Cardiac muscle cell (in vitro differentiated cells and primary cell): Measurements from ENCODE around the gene MBD5. TPM values are rescaled to one million over a fixed set of nuclear protein-coding genes. Genes with fewer than 3 reads are reported as not detected.
"Not testable (repeated sequence)": the region's sequence is repeated elsewhere in the genome, so short reads cannot be mapped to it uniquely, and the experiment has no call there.

Source experiments
- DNase-seq, 2 donors: peaks; one replicate each; pipeline versions ENCODE4 v3.0.0 to v3.0.0-alpha.2; 2010 to 2017; ENCODE audit warnings: low read depth in 1 of 2, low spot score in 1 of 2
- H3K27ac ChIP-seq: fragments of 200-600 bp; sonication (generic); 2 replicates; pipeline ENCODE4 v1.5.1; 2016
- H3K27me3 ChIP-seq: fragments of 200-600 bp; sonication (generic); 2 replicates; pipeline ENCODE4 v1.6.0; 2016; ENCODE audit warnings: control low read depth
- H3K36me3 ChIP-seq: fragments of 200-600 bp; sonication (generic); 2 replicates; pipeline ENCODE4 v1.5.1; 2016; ENCODE audit warnings: control low read depth
- H3K4me1 ChIP-seq: fragments of 200-600 bp; sonication (generic); 2 replicates; pipeline ENCODE4 v1.8.1; 2017; ENCODE audit warnings: low read depth, mild to moderate bottlenecking, mixed run types
- H3K4me3 ChIP-seq: fragments of 200-600 bp; sonication (generic); 2 replicates; pipeline ENCODE4 v1.5.1; 2016; ENCODE audit warnings: mild to moderate bottlenecking
- H3K9me3 ChIP-seq: fragments of 200-600 bp; sonication (generic); 2 replicates; pipeline ENCODE4 v1.5.1; 2017; ENCODE audit warnings: low read depth, mild to moderate bottlenecking, control low read depth
- CTCF ChIP-seq: IDR thresholded peaks from 2 replicates; pipeline ENCODE4 v1.5.1; 2012; ENCODE audit warnings: low read depth, mild to moderate bottlenecking, low read length
- polyA plus RNA-seq: library from polyadenylated mRNA; unstranded; fragments of >200 nt; fragmentation: Nextera tagmentation; extraction: Ambion mirVana; gene quantifications from 2 replicates; pipeline ENCODE4 v1.2.1, GENCODE V29; 2016
- total RNA-seq: library from RNA; depleted of rRNA; stranded (reverse); fragments of >200 nt; gene quantifications from 2 replicates; pipeline ENCODE4 v1.2.3, GENCODE V29; 2016

The MBD5 gene
- total and polyA plus RNA-seq, 2 experiments from 2014 or later: 44.5 to 45.6 TPM

DNA sequence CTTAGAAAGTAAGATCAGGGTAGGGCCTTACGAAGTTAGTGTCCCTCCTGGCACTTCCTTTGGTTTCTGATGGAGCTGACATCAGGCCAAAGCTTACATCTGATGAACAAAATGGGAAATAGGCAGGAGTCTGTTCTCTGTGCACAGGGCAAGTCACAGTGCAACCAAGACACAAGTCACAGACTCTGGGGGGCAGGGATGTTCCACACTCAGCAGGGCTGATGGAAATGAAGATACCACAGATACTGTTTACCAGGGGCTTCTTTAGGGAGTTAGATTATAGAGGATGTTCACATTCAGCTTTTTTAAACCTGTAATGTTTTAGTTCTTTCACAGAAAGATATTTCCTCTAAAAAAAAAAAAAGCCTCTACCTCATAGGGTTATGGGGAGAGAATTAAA lies 517.5 kb downstream of the MBD5 start:
- Histone ChIP-seq H3K4me3 (no peak overlapping the region), H3K9me3 (no peaks in the 10 kb centered on the region), H3K27ac (no peak overlapping the region), H3K27me3 (no peaks in the 10 kb centered on the region), H3K36me3 (no peaks in the 10 kb centered on the region), H3K4me1 (peaks cover 9% of the 10 kb centered on the region)
- DNase-seq: no peak
- TF ChIP-seq CTCF: no peak

GRCh38 chr2:148540022-148540421 lies 519.1 kb downstream of the MBD5 start:
- DNase-seq: no peak
- Histone ChIP-seq H3K27me3 (no peaks in the 10 kb centered on the region), H3K27ac (no peak overlapping the region), H3K9me3 (no peaks in the 10 kb centered on the region), H3K4me3 (no peak overlapping the region), H3K4me1 (no peaks in the 10 kb centered on the region), H3K36me3 (no peaks in the 10 kb centered on the region)
- TF ChIP-seq CTCF: no peak

GRCh38 chr2:148541792-148542191 lies 520.9 kb downstream of the MBD5 start:
- no peaks in the 10 kb centered on the region for H3K4me1 ChIP-seq
- no peak for TF ChIP-seq CTCF
- DNase-seq: no peak
- H3K27me3 ChIP-seq: no peaks in the 10 kb centered on the region
- no peak overlapping the region for H3K27ac ChIP-seq
- no peaks in the 10 kb centered on the region for H3K9me3 ChIP-seq
- H3K36me3 ChIP-seq: no peaks in the 10 kb centered on the region
- H3K4me3 ChIP-seq: no peak overlapping the region

- no peak for DNase-seq
- no peaks in the 10 kb centered on the region for H3K4me1 ChIP-seq
- TF ChIP-seq CTCF: no peak
- no peaks in the 10 kb centered on the region for H3K27me3 ChIP-seq
- H3K9me3 ChIP-seq: no peaks in the 10 kb centered on the region
- H3K4me3 ChIP-seq: no peak overlapping the region
- H3K36me3 ChIP-seq: no peaks in the 10 kb centered on the region
- H3K27ac ChIP-seq: no peak overlapping the region
Observed at GRCh38 chr2:148542614-148543013, 521.7 kb downstream of the MBD5 start.

DNA sequence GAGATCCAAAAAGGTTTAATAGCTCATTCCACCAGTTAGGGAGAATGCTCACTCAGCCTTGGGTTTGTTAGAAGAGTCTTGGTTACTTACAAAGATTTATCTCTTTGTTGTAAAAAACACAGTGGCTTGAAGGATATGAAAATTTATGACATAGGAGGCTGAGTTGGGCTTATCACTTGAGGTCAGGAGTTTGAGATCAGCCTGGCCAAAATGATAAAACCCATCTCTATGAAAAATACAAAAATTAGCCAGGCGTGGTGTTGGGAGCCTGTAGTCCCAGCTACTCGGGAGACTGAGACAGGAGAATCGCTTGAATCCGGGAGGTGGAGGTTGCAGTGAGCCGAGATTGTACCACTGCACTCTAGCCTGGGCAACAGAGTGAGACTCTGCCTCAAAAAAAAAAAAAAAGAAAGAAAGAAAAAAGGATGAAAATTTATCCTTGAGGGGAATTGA lies 522.2 kb downstream of the MBD5 start:
- H3K4me1 ChIP-seq, DNase-seq, H3K36me3 ChIP-seq, H3K27me3 ChIP-seq, H3K27ac ChIP-seq, H3K4me3 ChIP-seq, H3K9me3 ChIP-seq: not testable (repeated sequence)

GRCh38 chr2:148545390-148546256 lies 524.7 kb downstream of the MBD5 start:
- TF ChIP-seq CTCF: no peak
- Histone ChIP-seq H3K36me3 (no peaks in the 10 kb centered on the region), H3K4me3 (no peak overlapping the region)

More at GRCh38 chr2:148545390-148546256, 524.7 kb downstream of the MBD5 start:
- no peaks in the 10 kb centered on the region for H3K27me3 ChIP-seq
- H3K4me1 ChIP-seq: no peaks in the 10 kb centered on the region
- DNase-seq: no peak
- no peak overlapping the region for H3K27ac ChIP-seq
- no peaks in the 10 kb centered on the region for H3K9me3 ChIP-seq
